Central memory CD4-positive, alpha-beta T cell (primary cell): ENCODE data around the gene BEST3.
"Not testable (repeated sequence)": the region's sequence is repeated elsewhere in the genome, so short reads cannot be mapped to it uniquely, and the experiment has no call there.

Experiments
- DNase-seq: peaks from one replicate; pipeline ENCODE4 v3.0.0; 2022

Gene BEST3

DNA sequence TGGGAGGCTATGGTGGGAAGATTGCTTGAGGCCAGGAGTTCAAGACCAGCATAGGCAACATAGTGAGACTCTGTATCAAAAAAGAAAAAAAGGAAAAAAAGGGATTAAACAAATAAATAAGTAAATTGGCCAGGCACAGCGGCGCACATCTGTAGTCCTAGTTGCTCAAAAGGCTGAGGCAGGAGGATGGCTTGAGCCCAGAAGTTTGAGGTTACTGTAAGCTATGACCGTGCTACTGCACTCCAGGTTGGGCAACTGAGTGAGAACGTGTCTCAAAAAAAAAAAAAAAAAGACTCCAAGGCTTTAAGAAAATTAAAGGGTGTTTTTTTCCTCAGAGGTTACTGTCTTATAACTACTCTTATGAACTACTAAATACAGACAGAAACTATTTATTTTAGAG is 11.7 kb downstream of the BEST3 start:
- DNase-seq = no peak

DNA sequence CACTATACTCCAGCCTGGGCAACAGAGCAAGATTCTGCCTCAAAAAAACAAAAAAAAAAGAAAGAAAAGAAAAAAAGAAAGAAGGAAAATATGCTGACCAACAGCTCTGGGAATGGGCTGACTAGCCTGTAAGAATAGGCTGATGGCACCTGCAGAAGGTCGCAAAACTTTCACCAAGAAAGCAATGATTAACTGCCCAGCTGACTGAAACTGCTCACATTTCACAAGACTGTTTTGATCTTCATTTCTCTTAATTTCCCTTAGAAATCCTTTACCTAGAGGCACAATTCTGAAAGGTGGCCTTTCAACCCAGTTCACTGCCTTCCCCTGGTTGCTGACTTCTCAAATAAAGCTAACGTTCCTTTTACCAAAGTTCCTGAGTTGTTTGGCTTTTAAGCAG is 12.4 kb downstream of the BEST3 start:
- DNase-seq = no peak

DNA sequence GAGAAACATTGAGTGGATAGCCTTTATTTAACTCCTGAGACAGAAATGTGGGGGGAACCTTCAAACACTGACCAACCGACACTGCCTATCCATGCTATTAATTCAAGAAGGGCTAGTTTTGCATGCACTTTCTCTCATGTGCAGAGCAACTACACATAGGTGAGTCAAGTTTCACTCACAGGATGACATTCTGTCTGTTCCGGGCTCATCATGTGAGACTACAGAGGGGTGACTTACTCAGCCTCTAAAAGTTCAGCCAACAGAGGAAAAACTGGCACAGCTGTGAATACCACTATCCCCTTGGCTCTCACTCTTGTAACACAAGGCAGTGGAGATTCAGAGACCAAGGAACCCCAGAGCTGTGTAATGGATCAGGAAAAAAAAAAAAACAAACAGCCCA is 13.3 kb downstream of the BEST3 start:
- DNase-seq = no peak

DNA sequence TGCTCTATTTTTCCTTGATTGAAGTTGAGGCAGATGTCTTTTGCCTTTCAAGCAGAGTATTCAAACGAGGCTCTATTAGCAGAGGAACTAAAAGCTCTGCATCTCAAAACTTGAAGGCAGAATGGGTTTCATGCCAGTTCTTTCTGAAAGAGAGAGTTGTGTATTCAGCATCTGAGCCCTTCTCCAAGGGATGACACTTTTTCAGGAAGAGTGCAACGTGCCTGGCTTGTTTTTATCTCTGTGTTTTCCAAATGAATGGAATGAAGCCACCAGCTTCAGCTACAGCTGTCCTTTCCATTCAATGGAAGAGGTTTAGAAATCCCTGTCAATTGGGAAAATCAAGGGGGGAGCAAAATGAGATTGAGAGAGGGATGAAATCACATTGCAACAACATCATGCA is 14.6 kb downstream of the BEST3 start:
- DNase-seq = no peak

DNA sequence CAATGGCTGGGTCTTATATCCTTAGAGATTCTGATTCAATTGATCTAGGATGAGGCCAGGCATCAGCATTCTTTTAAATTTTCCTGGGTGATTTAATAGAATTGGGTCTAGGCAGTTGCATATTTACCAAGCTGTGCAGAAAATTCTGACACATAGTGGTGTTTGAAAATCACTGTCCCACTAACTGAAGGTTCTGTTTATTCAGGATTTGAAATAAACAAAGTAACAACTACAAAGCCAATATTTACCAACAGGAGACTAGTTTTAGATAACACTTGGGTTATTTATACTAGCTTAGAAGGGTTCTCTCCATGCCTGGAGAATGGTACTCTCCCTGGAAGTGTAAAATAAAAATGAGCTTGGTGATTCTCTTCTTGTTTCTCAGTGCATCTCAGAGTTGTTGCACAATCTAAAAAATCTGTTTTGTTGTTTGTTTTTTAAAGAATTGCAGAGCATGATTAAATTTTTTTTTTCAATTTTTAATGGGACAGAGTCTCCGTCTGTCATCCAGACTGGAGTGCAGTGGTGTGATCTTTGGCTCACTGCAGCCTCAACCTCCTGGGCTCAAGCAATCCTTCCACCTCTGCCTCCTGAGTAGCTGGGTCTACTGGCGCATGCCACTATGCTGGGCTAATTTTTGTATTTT is 16.9 kb downstream of the BEST3 start:
- DNase-seq = no peak

DNA sequence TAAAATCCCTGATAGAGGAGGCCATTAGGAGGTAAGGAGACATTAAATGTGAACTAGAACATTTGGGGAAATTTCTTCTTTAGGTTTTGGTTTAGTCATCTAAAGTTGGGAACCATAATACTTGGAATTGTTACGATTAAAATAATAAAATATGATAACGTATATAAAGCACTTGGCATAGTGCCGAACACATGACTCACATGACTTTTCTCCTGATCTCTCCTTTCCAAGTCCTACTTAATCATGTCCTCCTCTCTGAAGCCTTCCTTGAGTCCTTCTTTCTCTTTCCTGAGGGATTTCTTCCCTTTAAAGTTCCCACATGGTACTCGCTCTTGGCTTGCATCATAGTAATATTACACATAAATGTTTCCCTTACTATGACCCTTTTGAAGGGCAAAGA is 20.0 kb downstream of the BEST3 start:
- DNase-seq = no peak

DNA sequence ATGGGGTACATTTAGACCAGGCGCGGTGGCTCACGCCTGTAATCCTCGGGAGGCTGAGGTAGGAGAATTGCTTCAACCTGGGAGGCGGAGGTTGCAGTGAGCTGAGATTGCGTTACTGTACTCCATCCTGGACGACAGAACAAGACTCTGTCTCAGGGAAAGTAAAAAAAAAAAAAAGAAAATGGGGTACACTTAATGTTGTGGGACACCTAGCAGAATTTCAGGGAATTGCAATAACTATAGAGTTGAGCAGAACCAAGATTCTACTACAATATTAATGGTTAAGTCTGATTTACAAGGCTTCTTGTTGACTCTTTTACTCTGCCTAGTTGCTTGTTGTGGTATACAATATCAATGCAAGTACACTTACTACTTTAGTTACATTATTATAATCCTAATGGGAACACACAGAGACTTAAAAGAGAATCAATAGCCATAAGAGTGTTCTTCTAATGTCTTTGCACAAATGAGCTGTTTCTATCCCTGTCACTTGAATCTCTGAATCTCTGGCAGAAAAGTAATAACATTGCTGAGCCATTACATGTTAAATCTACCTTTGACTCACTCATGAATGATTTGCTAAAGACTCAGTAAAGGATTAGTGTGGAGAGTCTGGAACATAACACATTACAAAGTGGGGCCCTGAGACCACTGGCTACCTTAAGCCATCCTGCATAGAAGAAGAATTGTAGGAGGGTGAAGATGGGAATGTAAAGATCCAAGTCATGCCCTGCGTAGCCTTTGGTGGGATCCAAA is 22.7 kb downstream of the BEST3 start:
- DNase-seq = no peak

DNA sequence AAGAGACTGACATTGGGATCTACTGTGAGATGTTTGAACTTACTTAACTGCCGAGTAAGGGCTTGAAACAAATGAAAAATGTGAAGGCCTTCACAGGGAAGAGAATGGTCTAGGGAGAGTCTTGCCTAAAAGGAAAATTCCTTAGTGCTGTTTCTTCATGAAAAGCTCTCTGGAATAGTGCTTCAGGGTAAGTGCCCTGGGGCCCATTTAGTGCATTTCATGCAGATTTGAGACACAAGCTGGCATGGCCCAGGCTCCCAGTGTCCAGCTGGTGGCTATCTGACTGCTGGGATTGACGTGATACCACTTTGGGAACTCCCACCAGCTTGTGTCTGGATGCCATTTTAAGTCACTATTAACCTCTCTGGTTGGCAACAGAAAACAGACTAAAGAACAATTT is 26.9 kb downstream of the BEST3 start:
- DNase-seq = no peak

DNA sequence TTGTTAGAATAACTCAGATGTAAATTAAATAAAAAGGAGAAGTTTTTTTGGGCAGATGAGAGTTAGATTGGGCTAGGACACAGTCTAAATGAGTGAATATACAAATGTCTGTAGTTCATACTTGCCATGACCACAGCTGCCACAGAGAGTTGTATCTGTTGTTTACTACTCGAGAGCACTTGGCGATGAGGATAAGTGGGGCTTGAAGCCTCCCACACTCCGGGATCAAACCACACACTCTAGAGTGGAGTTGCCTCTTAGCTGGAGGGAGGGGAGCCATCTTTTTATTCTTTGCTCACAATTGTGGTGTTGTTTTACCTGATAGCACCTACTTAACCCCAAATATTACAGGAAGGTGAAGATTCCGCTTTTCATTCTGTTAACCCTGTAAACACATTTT is 27.5 kb downstream of the BEST3 start:
- DNase-seq = no peak

DNA sequence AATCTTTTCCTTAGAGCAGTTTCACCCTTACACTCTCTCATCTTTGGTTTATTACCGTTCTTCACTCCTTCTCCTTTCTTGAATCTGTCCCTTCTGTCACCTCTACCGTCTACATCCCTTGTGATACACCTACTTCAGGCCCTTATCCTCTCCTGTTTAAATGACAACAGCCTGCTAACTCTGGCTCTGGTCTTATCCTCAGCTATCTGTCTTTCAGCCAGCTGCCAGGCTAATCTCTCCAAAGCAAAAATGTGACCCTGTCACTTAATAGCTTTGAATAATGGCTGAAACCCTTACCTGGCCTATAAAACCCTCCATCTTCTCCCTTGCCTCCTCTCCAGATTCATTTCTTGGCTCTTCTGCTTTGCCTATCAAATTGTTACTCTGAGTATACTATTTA is 32.3 kb downstream of the BEST3 start:
- no peak for DNase-seq

DNA sequence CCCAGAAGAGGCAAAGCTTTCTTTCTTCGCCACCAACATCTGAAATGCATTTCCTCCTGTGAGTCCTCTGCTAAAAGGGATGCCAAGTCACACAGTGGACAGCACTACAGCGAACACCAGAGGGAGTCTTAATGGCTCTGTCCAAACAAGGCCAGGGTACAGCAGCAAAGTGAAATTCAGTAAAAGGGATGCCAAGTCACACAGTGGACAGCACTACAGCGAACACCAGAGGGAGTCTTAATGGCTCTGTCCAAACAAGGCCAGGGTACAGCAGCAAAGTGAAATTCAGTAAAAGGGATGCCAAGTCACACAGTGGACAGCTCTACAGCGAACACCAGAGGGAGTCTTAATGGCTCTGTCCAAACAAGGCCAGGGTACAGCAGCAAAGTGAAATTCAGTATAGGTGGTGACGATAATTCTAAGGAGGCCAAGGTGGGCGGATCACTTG is 34.1 kb downstream of the BEST3 start:
- DNase-seq = not testable (repeated sequence)

DNA sequence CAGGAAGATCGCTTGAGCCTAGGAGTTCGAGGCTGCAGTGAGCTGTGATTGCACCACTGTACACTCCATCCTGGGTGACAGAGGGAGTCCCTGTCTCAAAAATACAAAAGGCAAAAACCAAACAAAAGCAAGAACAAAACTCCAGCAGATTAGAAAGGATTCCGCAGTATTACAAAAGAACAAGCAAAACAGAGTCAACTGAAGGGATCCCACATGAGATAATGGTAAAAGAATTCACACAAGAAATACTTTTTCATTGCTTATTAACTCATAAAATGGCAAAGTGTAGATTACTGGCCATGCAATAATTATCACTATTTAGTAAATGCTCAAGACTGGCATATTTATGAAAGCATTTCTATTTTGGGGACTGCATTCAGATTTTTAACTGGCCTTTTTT is 35.4 kb downstream of the BEST3 start:
- DNase-seq = no peak

DNA sequence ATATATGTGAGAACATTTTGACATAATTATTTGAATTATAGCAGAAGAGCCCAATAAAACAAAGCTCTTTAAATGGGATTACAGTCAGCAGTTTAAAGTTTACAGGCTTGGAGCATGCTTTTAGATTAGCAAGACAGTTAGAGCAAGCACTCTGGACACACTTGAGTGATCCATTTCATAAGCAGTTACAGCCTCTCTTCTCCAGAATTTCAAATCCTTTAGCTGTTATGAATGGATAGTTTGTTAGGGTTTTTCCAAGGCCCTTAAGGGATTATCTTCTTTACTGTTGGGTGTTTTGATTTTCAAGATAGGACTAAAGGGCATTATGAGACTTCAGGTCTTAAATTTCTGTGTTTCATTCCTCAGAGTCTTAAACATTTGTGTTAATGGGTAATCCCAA is 36.3 kb downstream of the BEST3 start:
- no peak for DNase-seq

DNA sequence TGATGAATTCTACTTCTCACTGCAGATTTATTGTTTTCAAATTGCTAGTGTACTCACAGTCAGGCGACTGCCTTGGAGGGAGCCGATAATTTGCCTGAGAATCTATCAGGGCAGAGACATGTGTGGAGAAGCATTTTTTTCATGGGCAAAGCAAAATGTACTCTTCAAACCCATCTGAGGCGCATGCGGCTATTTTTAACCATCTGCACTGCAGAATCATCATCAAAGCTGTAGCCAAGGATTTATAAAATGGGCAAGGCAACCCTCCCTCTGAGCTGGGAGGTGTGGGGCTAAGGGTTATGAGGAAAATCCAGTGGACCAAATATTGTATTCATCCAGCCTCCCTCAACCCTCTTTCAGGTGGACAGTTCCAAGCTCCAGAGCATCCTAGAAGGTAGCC is 37.7 kb downstream of the BEST3 start:
- no peak for DNase-seq

DNA sequence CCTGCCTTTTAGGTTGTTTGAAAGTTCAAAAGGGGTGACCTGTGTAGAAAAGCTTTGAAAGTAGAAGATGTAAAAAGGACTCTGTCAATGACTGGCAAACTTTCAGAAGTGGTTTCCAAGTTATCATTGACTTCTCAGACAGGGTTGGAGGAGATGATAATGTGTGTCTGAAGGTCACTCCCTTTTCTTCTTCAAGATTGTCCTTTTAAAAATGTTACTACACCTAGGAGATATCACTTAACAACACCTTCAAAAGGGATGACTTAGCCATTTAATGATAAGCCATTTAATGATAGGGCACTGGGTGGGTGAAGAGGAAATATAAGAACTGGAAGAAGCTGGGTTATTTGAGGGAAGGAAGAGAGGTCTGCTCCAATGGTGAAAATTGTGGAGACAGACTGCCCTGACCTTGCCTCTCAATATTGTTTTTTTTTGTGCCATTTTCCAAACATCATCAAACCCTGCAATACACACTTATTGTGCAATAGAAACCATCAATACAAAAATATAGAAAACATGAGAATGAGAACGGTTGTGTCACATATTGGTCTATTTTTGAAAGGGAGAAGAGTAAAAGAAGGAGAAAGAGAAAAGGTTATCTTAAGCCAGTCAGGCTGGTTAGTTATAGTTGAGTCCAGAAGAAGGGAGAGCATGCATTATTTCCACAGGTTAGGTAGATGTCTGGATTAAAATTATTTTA is 38.8 kb downstream of the BEST3 start:
- no peak for DNase-seq

DNA sequence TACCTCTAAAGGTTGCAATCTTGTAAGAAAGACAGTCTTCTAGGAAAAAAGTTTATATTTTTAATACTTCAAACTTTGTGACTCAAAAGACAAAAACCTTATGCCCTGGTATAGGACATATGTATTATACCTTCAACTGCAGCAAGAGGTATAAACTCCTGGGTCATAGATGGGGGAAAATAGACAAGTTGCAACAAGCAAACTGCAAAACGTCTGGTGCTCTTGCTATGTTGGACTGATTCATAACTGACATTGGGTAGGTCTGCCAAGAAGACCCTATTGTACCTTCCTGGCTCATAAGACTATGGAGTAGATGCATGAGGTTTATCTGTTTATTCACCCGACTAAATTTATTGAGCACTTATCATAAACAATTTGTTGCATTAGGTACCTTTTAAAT is 40.9 kb downstream of the BEST3 start:
- no peak for DNase-seq

DNA sequence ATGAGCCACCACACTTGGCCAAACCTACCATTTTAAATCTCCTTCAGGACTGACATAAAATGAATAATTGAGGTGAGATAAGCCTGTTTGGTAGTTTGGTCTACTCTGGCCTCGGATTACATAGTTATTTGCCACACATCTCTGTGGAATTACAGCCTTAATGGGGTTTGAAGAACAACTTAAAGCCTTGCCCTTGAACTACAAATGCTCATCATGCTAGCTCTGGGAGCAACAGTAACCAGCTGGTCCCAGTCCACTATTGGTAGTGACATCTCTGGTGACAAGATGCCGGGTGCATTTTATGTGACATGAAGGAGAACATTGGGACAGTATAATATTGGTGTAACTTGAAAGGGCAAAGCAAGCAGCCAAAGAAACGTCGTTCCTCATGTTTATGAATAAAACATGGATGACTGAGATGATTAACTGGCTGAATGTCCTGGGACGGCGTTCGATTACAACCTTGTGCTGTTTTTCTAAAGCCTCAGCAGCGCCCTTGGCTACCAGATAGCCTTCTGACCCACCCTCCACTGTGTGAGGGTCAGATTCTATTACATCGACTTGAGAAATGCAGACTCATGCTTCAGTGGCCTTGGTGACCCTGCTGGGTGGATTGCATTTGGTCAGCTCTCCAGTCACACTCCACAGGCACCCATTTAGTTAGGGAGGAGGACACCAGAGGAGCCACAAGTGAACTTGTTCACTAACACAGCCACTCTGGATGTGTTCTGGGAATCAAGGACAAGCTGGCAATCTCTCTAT is 41.5 kb downstream of the BEST3 start:
- DNase-seq = no peak

DNA sequence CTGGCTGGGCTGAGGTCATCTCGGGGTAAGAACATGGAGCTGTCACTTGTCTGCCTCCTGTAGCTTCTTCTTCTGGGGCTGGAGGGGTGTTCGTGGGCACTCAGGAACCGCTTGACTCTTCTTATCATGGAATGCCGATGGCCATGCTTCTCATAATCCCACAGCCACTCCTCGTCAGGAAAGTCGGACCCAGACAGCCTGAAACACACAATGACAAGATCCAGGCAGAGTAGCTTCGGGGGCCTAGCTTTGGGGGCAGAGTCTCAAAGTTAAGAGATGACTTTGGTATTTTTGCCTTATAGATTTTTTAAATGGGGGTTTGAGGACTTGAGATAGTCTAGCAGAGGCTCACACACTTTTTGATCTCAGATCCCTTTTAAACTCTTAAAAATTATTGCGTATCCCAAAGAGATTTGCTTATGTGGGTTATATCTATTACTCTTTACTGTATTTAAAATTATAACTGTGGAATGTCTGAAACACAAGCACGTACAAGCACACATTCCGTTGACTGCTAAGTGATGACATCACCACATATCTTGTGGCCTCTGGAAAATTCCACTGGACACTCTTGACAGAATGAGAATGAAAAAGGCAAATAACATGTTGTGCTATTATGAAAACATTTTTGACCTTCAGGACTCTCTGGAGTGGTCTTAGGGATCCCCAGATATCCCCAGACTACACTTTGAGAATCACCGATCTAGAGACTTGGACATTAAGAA is 43.3 kb downstream of the BEST3 start:
- DNase-seq = no peak

DNA sequence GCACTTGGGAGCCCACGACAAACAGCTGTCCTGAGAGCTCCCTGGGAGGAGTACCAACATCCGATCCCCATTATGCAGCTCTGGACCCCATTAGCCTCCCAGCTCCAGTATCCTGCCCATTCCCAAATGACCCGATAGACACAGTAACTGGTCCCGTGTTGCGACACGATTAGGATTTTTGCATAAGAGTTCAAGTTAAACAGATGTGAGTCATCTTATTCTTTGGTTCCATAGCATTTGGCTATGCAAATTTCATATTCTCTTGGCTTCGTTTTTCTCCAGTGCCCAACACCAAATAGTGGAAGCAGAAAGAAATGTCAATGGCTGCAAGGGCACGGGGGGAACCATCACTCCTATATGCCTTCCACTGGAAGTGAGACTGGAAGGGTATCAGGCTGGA is 45.4 kb downstream of the BEST3 start:
- no peak for DNase-seq

DNA sequence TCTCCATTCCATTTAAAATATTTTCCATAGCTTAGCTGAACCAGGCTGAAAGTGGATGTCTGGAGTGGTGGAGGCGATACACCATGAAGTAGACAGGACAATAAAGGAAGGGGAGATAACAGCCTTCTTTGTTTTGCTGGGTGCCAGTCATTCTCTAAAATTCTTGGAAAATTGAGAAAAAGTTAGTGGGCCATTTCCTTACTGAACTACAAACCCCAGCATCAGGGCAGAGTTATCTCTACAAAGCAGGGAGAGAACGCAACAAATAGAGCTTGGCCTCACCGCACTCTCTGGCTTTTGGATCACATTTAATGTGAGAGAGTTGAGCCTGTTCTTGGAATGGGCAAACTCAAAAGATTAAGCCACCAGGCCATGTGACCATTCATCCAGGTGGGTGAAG is 47.2 kb downstream of the BEST3 start:
- DNase-seq = no peak

DNA sequence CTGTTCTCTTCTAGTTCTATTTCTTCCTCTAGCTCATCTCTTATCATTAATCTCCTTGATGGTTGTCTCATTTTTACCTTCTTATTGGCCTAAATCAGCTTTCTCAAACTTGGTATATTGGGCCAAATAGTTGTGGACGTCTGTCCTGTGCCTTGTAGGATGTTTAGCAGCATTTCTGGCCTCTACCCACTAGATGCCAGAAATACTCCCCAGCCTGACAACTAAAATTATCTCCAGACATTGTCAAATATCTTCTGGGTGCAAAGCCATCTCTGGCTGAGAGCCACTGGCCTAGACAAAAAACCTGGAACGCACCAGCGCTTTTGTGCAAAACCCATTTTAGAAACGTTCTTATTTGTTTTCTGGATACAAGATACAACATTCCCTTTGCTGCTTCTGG is 49.6 kb downstream of the BEST3 start:
- DNase-seq = no peak

DNA sequence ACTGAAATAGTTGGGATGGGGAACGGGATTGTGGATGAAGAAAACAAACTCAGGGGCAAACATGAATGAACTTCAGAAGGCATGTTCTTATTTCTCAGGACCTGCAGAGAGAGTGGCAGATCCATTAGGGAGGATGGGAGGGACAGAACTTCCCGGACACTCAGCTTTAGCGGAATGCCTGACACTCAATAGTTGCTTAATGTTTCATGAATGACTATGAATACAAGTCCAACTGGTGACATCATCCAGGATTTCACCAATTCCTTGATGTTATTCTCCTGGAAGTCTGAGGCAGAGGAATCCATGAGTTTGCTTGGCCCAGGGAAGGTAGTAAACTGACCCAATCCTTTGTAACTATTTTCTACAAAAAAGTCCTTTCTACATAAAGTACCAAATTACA is 50.6 kb downstream of the BEST3 start:
- DNase-seq = no peak

DNA sequence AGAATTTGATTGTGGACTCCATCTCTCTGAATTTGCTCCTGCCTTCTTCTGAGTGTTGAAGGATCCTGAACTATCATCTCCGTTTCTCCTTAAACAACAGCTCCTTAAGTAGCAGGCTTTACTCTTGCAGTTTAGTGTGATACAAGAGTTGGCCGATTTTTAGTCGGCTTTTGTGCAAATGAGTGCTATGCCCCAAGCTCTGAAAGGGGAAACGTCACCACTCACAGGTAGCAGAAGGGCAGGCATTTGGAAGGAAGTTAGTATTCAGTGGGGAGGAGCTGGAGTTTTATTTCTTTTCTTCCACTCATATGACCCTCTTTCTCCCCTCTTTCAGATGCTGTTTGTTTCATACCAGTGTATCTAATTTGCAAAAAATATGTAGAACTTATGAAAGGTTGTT is 51.9 kb downstream of the BEST3 start:
- no peak for DNase-seq
